IMR-90 (cell line): Measurements from ENCODE around the gene BCAS3. TPM values are rescaled to one million over a fixed set of nuclear protein-coding genes. Genes with fewer than 3 reads are reported as not detected.

Source experiments
- ATAC-seq: fragments of 200-7000 bp; cut with Tn5 transposase; 2 replicates; pipeline ENCODE4 v1.9.1; 2020; ENCODE audit warnings: low read depth, mild to moderate bottlenecking, moderate library complexity
- BruUV-seq: library from RNA; stranded (reverse); fragments of 400-500 nt; replicated peaks from 2 replicates; lab custom pipeline; 2021; lab: Mats Ljungman, UMichigan
- CTCF ChIA-PET: fragments of 300-600 bp; formaldehyde crosslinking; extraction: SDS; loops from one replicate; lab custom pipeline; 2021; ENCODE audit warnings: antibody characterized with exemption; lab: Yijun Ruan, JAX
- POLR2A ChIA-PET: fragments of 300-600 bp; sonication (Branson Sonifier 250); formaldehyde crosslinking; loops from one replicate; lab custom pipeline; 2022; ENCODE audit warnings: antibody characterized with exemption; ENCODE audit not compliant: unreplicated experiment; lab: Charles Lee
- DNase-seq: peaks from one replicate; pipeline ENCODE4 v3.0.0; 2013
- H2AFZ ChIP-seq: replicated peaks from 2 replicates; pipeline ENCODE3; 2013; ENCODE audit warnings: low read length, mild to moderate bottlenecking; ENCODE audit not compliant: poor library complexity
- H2AK5ac ChIP-seq: 2 replicates; pipeline ENCODE4 v1.6.1; 2013; ENCODE audit warnings: low read depth, low read length, inconsistent platforms
- H2AK9ac ChIP-seq: replicated peaks from 2 replicates; pipeline ENCODE3; 2013; ENCODE audit warnings: mild to moderate bottlenecking, low read depth, low read length, moderate library complexity; ENCODE audit not compliant: poor library complexity
- H2BK120ac ChIP-seq: 2 replicates; pipeline ENCODE4 v1.6.1; 2013; ENCODE audit warnings: low read depth, low read length, inconsistent platforms
- H2BK15ac ChIP-seq: 3 replicates; pipeline ENCODE4 v1.6.1; 2013; ENCODE audit warnings: low read depth, low read length, inconsistent platforms
- H2BK20ac ChIP-seq: 2 replicates; pipeline ENCODE4 v1.6.1; 2013; ENCODE audit warnings: low read depth, mild to moderate bottlenecking, inconsistent platforms, low read length, moderate library complexity
- H2BK5ac ChIP-seq: 2 replicates; pipeline ENCODE4 v1.6.1; 2013; ENCODE audit warnings: mild to moderate bottlenecking, low read depth, low read length, inconsistent platforms; ENCODE audit not compliant: poor library complexity, severe bottlenecking
- H3K14ac ChIP-seq: replicated peaks from 2 replicates; pipeline ENCODE4 v1.6.1; 2013; ENCODE audit warnings: low read depth, low read length, inconsistent platforms
- H3K18ac ChIP-seq: 2 replicates; pipeline ENCODE4 v1.6.1; 2013; ENCODE audit warnings: low read depth, low read length, control low read depth
- H3K23ac ChIP-seq: 2 replicates; pipeline ENCODE4 v1.6.1; 2013; ENCODE audit warnings: low read depth, low read length, inconsistent platforms
- H3K27ac ChIP-seq: 2 replicates; pipeline ENCODE4 v1.5.1; 2013; ENCODE audit warnings: mild to moderate bottlenecking, control low read depth, low read length; ENCODE audit not compliant: insufficient read depth
- H3K27me3 ChIP-seq: 2 replicates; pipeline ENCODE4 v1.6.1; 2013; ENCODE audit warnings: low read length; ENCODE audit not compliant: control insufficient read depth, insufficient read depth
- H3K36me3 ChIP-seq: 2 replicates; pipeline ENCODE4 v1.6.1; 2013; ENCODE audit warnings: low read length, mixed read lengths; ENCODE audit not compliant: control insufficient read depth, insufficient read depth
- H3K4ac ChIP-seq: 2 replicates; pipeline ENCODE4 v1.6.1; 2013; ENCODE audit warnings: low read depth, low read length, inconsistent platforms
- H3K4me1 ChIP-seq: 2 replicates; pipeline ENCODE4 v1.6.1; 2013; ENCODE audit warnings: low read length, mixed read lengths; ENCODE audit not compliant: control insufficient read depth, insufficient read depth
- H3K4me2 ChIP-seq: 2 replicates; pipeline ENCODE4 v1.6.1; 2013; ENCODE audit warnings: low read depth, mild to moderate bottlenecking, control low read depth, low read length, moderate library complexity
- H3K4me3 ChIP-seq: 2 replicates; pipeline ENCODE4 v1.5.1; 2013; ENCODE audit warnings: low read depth, mild to moderate bottlenecking, control low read depth, low read length, moderate library complexity; ENCODE audit not compliant: insufficient read depth
- H3K56ac ChIP-seq: 2 replicates; pipeline ENCODE4 v1.6.1; 2013; ENCODE audit warnings: low read length, inconsistent platforms; ENCODE audit not compliant: insufficient read depth; ENCODE audit errors: extremely low read depth
- H3K79me1 ChIP-seq, 2 experiments: 2 replicates each; pipeline ENCODE4 v1.6.1; 2013; ENCODE audit warnings: low read length in 2 of 2, inconsistent platforms in 1 of 2, low read depth in 1 of 2
- H3K9ac ChIP-seq: 2 replicates; pipeline ENCODE4 v1.6.1; 2013; ENCODE audit warnings: low read depth, low read length, control low read depth
- H3K9me1 ChIP-seq: 2 replicates; pipeline ENCODE4 v1.6.1; 2013; ENCODE audit warnings: low read length, inconsistent platforms; ENCODE audit not compliant: insufficient read depth
- H3K9me3 ChIP-seq: 2 replicates; pipeline ENCODE4 v1.6.1; 2013; ENCODE audit warnings: low read length; ENCODE audit not compliant: control insufficient read depth, insufficient read depth
- H4K20me1 ChIP-seq: 2 replicates; pipeline ENCODE4 v1.6.1; 2013; ENCODE audit warnings: low read length, inconsistent platforms; ENCODE audit not compliant: insufficient read depth
- H4K5ac ChIP-seq: 2 replicates; pipeline ENCODE4 v1.6.1; 2013; ENCODE audit warnings: mild to moderate bottlenecking, low read depth, low read length, control low read depth
- H4K8ac ChIP-seq, 2 experiments: 2 replicates each; pipeline ENCODE4 v1.6.1; 2013; ENCODE audit warnings: low read depth in 2 of 2, low read length in 2 of 2, control low read depth in 1 of 2, inconsistent platforms in 1 of 2
- H4K91ac ChIP-seq: 2 replicates; pipeline ENCODE4 v1.6.1; 2013; ENCODE audit warnings: low read depth, low read length, inconsistent platforms; ENCODE audit not compliant: insufficient read depth
- BHLHE40 ChIP-seq: fragments of 150-350 bp; IDR thresholded peaks from 2 replicates; pipeline ENCODE4 v1.6.1; 2016; ENCODE audit warnings: mild to moderate bottlenecking, low read depth, low read length
- CEBPB ChIP-seq: IDR thresholded peaks from 2 replicates; pipeline ENCODE4 v1.6.1; 2012; ENCODE audit warnings: low read depth, low read length, improper control_type of control experiment
- CHD1 ChIP-seq: IDR thresholded peaks from 2 replicates; pipeline ENCODE4 v1.6.1; 2012; ENCODE audit warnings: low read depth, low read length, improper control_type of control experiment
- CTCF ChIP-seq: conservative IDR thresholded peaks from 2 replicates; pipeline ENCODE4 v1.5.1; 2012; ENCODE audit warnings: mild to moderate bottlenecking, low read depth, low read length, improper control_type of control experiment
- ELK1 ChIP-seq: fragments of 150-350 bp; IDR thresholded peaks from 2 replicates; pipeline ENCODE4 v1.6.1; 2016; ENCODE audit warnings: low read depth, mild to moderate bottlenecking, low read length, moderate library complexity, borderline replicate concordance
- FOS ChIP-seq: fragments of 150-350 bp; IDR thresholded peaks from 2 replicates; pipeline ENCODE4 v1.6.1; 2016; ENCODE audit warnings: low read depth, low read length
- MAFK ChIP-seq: IDR thresholded peaks from 2 replicates; pipeline ENCODE4 v1.6.1; 2012; ENCODE audit warnings: low read depth, low read length, improper control_type of control experiment
- MAZ ChIP-seq: IDR thresholded peaks from 2 replicates; pipeline ENCODE4 v1.6.1; 2012; ENCODE audit warnings: low read depth, mild to moderate bottlenecking, low read length, improper control_type of control experiment, moderate library complexity, borderline replicate concordance
- MXI1 ChIP-seq: IDR thresholded peaks from 2 replicates; pipeline ENCODE4 v1.6.1; 2012; ENCODE audit warnings: low read depth, mild to moderate bottlenecking, low read length, moderate library complexity, borderline replicate concordance
- NFE2L2 ChIP-seq: fragments of 150-350 bp; IDR thresholded peaks from 2 replicates; pipeline ENCODE4 v1.6.1; 2016; ENCODE audit warnings: low read depth, mild to moderate bottlenecking, low read length
- POLR2A ChIP-seq: IDR thresholded peaks from 2 replicates; pipeline ENCODE4 v1.6.1; 2012; ENCODE audit warnings: mild to moderate bottlenecking, low read depth, low read length
- RAD21 ChIP-seq: IDR thresholded peaks from 2 replicates; pipeline ENCODE4 v1.6.1; 2012; ENCODE audit warnings: low read length, improper control_type of control experiment
- RCOR1 ChIP-seq: IDR thresholded peaks from 2 replicates; pipeline ENCODE4 v1.6.1; 2012; ENCODE audit warnings: mild to moderate bottlenecking, low read length, improper control_type of control experiment; ENCODE audit not compliant: insufficient replicate concordance
- RFX5 ChIP-seq: IDR thresholded peaks from 2 replicates; pipeline ENCODE4 v1.8.0; 2012; ENCODE audit warnings: low read depth, mild to moderate bottlenecking, low read length, moderate library complexity
- SMC3 ChIP-seq: fragments of 150-350 bp; IDR thresholded peaks from 2 replicates; pipeline ENCODE4 v1.6.1; 2016; ENCODE audit warnings: low read depth, mild to moderate bottlenecking, antibody characterized with exemption, low read length, moderate library complexity
- USF2 ChIP-seq: fragments of 150-350 bp; IDR thresholded peaks from 2 replicates; pipeline ENCODE4 v1.6.1; 2017; ENCODE audit warnings: mild to moderate bottlenecking, antibody characterized with exemption, low read length, low read depth
- WGBS, 2 experiments: methylation state at CpG; one replicate each; pipeline versions ENCODE4 v1.1.5 to v1.1.7; 2013; ENCODE audit warnings: missing lambda C conversion rate in 2 of 2; ENCODE audit not compliant: insufficient read length in 1 of 2; ENCODE audit errors: extremely low coverage in 2 of 2; 5-methylcytosine and 5-hydroxymethylcytosine counted together
- dilution Hi-C: fragments of 300-500 bp; cut with HindIII; formaldehyde crosslinking; loops from one replicate; pipeline ENCODE4 v1.14.3; 2018; ENCODE audit warnings: low sequenced_read_pairs; ENCODE audit not compliant: unreplicated experiment
- in situ Hi-C: fragments of 300-500 bp; cut with MboI; formaldehyde crosslinking; loops from 3 replicates; pipeline ENCODE4 v1.14.3; 2019; ENCODE audit warnings: low sequenced_read_pairs, inconsistent platforms, mixed read lengths
- intact Hi-C: fragments of 100-400 bp; cut with micrococcal nuclease; formaldehyde crosslinking; loops from 2 replicates; pipeline ENCODE4 v1.10.0; 2022
- polyA plus RNA-seq, 3 experiments: library from polyadenylated mRNA; depleted of rRNA; stranded (reverse); fragments of >200 nt; gene quantifications; 2 replicates each; pipeline ENCODE4 v1.2.3, GENCODE V29; 2012; ENCODE audit warnings: low replicate concordance in 1 of 3
- total RNA-seq: library from RNA; depleted of rRNA; stranded (reverse); fragments of >200 nt; gene quantifications from 2 replicates; pipeline ENCODE4 v1.2.3, GENCODE V29; 2012

Gene BCAS3
- total and polyA plus RNA-seq, 2 of the 4 experiments (the other 2 are of a cell fraction): 6.3 to 27.1 TPM

GRCh38 chr17:61237275-61237674 is 559.6 kb downstream of the BCAS3 start:
- Histone ChIP-seq H3K9me1 (peaks cover 6% of the 10 kb centered on the region; the same call in 1 of the 2 replicates), H3K56ac (no peak overlapping the region), H3K27me3 (no peaks in the 10 kb centered on the region), H2AK5ac (peak overlapping the region; percentile 17; the same call in 1 of the 2 replicates), H3K9ac (no peak overlapping the region), H3K4ac (peak overlapping the region; percentile 31; the same call in 1 of the 2 replicates), H3K18ac (no peak overlapping the region), H4K8ac (peak overlapping the region in 1 of 2 experiments; percentile 20; a peak in 1 of 4 replicates), H3K4me2 (no peak overlapping the region), H2BK120ac (peak overlapping the region; percentile 54; the same call in 1 of the 2 replicates), H3K9me3 (no peaks in the 10 kb centered on the region), H3K36me3 (no peaks in the 10 kb centered on the region), H4K91ac (0 out of 2 replicates have a peak overlapping the region, but pooled peaks have one; percentile 10), H2BK5ac (no peak overlapping the region), H4K5ac (no peak overlapping the region), H3K23ac (no peak overlapping the region), H3K27ac (no peak overlapping the region), H2BK20ac (peak overlapping the region; percentile 52; the same call in 1 of the 2 replicates), H3K14ac (no peak overlapping the region), H2BK15ac (peak overlapping the region; percentile 63; the same call in 1 of the 3 replicates), H4K20me1 (no peaks in the 10 kb centered on the region), H3K4me1 (peaks cover 17% of the 10 kb centered on the region), H2AK9ac (no peak overlapping the region), H3K79me1 (peaks cover 0 to 4% of the 10 kb centered on the region in 2 experiments; a peak in 1 of 4 replicates), H3K4me3 (no peak overlapping the region), H2AFZ (no peak overlapping the region)
- ATAC-seq (no peak), DNase-seq (no peak)
- no TSS peak for BruUV-seq
- dilution Hi-C loops (no loop called here), in situ Hi-C loops (no loop called here), intact Hi-C loops (no loop called here)
- TF ChIP-seq RAD21 (no peak), CHD1 (no peak), USF2 (no peak), ELK1 (no peak), POLR2A (no peak), RCOR1 (no peak), MXI1 (no peak), SMC3 (no peak), NFE2L2 (no peak), MAZ (no peak), CEBPB (no peak), FOS (no peak), RFX5 (no peak), BHLHE40 (no peak), CTCF (no peak), MAFK (no peak)
- 92% methylated on average over 4 of the region's 7 CpGs; no CpG with 5 or more reads in 1 of the 2 experiments for WGBS, 2 experiments
- ChIA-PET CTCF (interaction anchor here (0.6 kb wide), 4 partner anchors 54 to 516 kb away, joined by 3 to 5 read pairs (median 4); no protein-coding TSS in a partner anchor), POLR2A (interaction anchor here (0.6 kb wide), 1 partner anchor 35 kb away, joined by 4 read pairs; no protein-coding TSS in a partner anchor)
